GM18870 (cell line): ENCODE measurements around the gene CAMK2D.

Experiments used
- ATAC-seq: cut with Tn5 transposase; IDR thresholded peaks from one replicate; pipeline ENCODE4 v1.9.1; 2021; ENCODE audit warnings: moderate library complexity; ENCODE audit not compliant: unreplicated experiment

CAMK2D gene

DNA sequence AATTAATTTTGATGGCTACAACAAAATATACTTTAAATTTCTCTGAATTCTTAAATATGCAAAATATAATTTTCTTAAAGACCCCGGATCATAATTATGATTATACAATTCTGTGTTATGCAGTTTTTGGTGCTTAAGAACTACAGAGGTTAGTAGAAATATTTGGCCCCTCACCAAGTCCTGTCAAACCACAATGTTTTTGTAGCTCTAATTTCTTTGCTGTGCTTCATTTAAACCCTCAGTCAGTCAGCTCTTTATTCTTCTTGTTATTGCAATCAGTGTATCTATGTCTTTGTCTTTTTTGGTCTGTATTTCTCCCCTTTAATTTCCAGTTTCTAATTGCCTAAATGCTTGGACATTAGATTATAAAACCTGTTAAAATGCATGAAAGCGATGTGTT lies 186.1 kb downstream of the CAMK2D start:
- no peak for ATAC-seq

- ATAC-seq: no peak
These were observed 186.9 kb downstream of the CAMK2D start for GRCh38 chr4:113574636-113575103.

DNA sequence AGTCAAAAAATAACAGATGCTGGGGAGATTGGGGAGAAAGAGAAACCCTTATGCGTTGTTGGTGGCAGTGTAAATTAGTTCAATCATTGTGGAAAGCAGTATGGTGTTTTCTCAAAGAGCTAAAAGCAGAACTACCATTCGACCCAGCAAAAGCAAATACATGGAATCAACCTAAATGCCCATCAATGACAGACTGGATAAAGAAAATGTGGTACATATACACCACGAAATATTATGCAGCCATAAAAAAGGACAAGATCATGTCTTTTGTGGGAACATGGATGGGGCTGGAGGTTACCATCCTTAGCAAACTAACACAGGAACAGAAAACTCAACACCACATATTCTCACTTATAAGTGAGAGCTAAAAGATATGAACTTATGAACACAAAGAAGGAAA lies 188.9 kb downstream of the CAMK2D start:
- ATAC-seq: no peak

GRCh38 chr4:113566015-113566795 lies 195.3 kb downstream of the CAMK2D start:
- no peak for ATAC-seq

DNA sequence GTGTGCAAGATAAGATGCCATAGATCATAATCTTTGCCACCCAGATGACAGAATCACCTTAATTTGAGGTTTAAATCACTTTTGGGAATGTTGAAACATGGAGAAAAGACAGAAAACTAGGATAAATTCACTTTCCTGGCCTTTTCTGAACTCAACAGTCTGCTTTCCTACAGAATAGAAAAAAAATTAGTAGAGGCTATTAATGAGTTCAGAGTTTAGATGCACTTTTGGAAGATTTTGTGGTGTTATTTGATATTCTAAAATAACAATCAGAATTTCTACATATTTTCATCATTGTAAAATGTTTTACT lies 195.9 kb downstream of the CAMK2D start:
- no peak for ATAC-seq

DNA sequence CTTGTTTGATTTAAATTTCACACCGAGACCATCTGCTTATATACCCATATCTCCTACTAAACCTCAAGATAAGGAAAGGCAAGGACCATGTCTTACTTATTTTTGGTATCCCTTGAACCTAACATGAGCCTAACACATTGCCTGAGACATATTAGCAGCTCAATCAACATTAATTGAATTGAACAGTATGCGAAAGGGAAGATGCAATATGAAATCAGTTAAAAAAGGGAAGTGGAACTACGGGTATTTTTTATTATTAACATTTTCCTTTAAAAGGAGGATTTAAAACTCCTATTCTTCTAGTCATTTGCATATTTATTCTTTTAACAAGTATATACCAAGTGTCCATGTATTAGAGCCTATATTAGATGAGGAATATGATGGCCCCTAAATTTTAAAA lies 197.0 kb downstream of the CAMK2D start:
- ATAC-seq: no peak

GRCh38 chr4:113563691-113564378 lies 197.7 kb downstream of the CAMK2D start:
- ATAC-seq: no peak

DNA sequence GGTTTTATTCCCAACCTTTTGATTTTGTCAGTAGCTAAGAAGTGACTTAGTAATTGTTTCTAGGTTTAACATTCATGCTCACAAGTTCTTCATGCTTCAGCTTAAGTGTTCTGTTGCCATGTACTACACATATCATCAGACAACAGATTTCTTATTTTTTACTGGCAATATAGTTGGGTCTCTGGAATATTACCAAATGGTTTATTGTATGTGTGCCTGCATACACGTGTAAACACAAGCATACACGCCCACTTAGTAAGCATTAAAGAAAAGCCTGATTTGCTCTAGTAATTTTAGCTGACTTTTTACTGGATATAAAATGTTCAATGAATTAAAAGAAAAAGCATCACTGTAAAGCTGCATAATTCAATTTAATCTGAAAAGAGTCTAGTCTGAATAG lies 199.8 kb downstream of the CAMK2D start:
- ATAC-seq: no peak

- ATAC-seq: no peak
These were observed 200.4 kb downstream of the CAMK2D start for GRCh38 chr4:113561092-113561491.

DNA sequence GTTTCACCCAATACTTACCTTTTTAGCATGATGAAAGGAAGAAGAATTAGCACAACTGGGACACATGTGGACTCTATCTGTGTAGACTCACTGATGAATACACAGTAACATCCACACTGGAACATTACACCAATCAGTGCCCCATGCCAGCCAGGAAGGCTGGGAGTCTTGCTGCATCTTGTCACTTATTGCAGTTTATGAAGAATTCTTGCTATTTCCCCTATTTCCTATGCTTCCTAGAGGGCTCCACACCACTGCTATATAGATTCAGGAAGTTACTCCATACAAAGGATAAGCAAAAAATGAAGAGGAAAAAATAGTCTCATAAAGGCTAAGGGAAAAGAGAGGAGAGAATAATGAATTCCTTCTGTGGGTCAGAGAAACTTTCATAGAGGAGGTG lies 201.0 kb downstream of the CAMK2D start:
- no peak for ATAC-seq

DNA sequence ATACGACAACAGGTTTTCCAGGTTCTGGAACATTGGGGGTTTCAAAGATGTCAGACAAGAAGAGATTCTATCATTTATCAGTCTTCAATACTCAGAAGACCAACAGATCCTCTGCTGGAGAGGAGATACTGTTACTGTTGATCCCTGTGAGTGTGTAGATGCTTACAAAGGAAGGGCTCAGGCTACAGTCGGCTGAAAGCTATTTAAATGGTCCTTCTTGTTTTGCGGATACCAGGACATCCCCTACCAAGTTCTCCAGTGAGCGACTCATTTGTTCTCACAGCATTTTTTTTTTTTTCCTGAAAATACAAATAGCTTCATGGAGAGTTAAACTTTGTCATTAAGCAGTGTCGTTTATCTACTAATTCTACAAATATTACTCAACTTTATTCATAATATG lies 201.6 kb downstream of the CAMK2D start:
- no peak for ATAC-seq

GRCh38 chr4:113556382-113557134 lies 205.0 kb downstream of the CAMK2D start:
- no peak for ATAC-seq

DNA sequence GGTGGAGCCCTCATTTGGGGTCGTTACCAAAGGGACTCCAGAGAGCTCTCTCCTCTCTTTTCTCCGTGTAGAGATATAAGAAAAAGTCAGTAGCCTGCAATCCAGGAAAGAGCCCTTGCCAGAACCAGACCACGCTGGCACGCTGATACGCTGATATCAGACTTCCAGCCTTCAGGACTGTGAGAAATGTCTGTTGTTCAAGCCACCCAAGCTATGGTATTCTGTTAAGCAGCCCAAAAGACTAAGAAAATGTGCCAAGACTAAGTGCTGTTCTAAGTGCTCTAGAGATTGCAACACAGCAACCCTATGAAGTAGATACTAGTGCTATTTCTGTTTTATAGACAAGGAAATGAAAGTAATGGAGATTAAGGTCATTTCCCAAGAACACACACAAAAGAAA lies 205.7 kb downstream of the CAMK2D start:
- ATAC-seq: no peak

- no peak for ATAC-seq
These were observed 208.5 kb downstream of the CAMK2D start for GRCh38 chr4:113553082-113553481.

GRCh38 chr4:113550510-113550909 lies 211.0 kb downstream of the CAMK2D start:
- ATAC-seq: no peak

DNA sequence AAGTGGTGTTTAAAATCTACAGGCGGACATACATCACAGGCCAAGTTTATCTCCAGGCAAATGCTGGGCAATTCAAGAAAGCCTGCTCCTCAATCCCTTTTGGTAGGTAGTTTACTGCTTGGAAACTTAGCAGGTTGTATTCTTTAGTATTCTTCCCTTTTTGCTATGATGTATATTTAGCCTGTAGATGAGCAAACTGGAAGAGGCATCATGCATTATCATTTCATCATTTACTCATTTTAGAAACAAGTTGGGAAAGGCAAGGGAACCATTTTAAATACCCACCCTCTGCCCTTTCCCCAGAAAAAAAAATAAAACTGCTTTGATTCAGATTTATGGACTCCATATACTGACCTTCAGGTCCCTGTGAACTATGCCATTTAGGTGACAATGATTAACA lies 213.2 kb downstream of the CAMK2D start:
- no peak for ATAC-seq

GRCh38 chr4:113547487-113548042 lies 214.0 kb downstream of the CAMK2D start:
- peak; percentile 99 for ATAC-seq

- ATAC-seq: no peak
These were observed 219.6 kb downstream of the CAMK2D start for GRCh38 chr4:113541933-113542332.

- ATAC-seq: peak; percentile 55
These were observed 220.7 kb downstream of the CAMK2D start for GRCh38 chr4:113540859-113541258.

DNA sequence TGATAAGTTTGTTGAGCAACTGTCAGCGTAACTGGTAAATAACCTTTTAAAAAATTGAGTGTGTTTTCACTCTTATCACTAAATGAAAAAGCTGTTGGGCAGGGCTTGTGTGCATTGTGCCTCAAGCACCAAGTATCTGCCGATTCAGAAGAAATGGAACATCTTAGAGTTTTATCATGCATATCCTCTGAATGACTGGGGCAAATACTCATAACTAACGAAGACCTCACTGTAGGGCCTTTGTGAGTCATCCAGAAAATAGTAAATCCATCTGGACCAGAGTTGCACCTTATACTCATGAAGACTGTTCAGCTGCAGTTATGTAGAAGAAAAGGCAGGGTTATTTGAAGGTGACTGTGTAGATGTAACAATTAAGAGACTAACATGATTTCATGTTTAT lies 222.1 kb downstream of the CAMK2D start:
- peak; percentile 82 for ATAC-seq

- ATAC-seq: no peak
These were observed 223.9 kb downstream of the CAMK2D start for GRCh38 chr4:113537628-113538027.

DNA sequence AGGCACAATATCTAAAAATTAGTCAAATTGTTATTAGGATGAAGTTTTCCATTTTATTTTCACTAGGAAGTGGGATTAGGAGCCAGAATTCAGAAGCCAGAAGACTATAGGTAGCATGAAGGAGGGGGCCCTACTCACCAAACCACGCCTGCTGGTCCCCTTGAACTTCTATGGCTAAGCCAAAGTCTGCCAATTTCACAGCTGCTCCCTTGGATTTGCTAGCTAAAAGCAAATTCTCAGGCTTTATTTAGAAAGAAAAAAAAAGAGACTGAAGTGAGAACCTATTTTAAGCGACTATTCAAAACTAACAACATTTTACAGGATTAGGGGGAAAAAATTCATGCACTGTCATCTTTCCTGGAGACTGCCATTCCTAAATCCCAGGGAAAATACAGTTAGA lies 224.3 kb downstream of the CAMK2D start:
- no peak for ATAC-seq
